Gastrocnemius medialis (tissue), 4 donors: ENCODE measurements around the gene SRPK3.

ENCODE experiments used
- POLR2A ChIP-seq, 2 donors: fragments of 450-650 bp; IDR thresholded peaks; one replicate each; pipeline ENCODE4 v1.6.1; 2017; ENCODE audit warnings: antibody characterized with exemption in 2 of 2, mild to moderate bottlenecking in 2 of 2, moderate library complexity in 2 of 2
- TF ChIP-seq, protein P1 (sequence below), 5 experiments: fragments of 450-650 bp in 3 of 5; fragments of 200-600 bp in 2 of 5; sonication (generic) in 2 of 5; IDR thresholded peaks in 4 of 5; conservative IDR thresholded peaks in 1 of 5; 1 replicate in 4 of 5; 2 replicates in 1 of 5; pipeline ENCODE4 v1.5.1; 2016 to 2019; ENCODE audit warnings: antibody characterized with exemption in 5 of 5, mild to moderate bottlenecking in 3 of 5, moderate library complexity in 3 of 5

DNA sequence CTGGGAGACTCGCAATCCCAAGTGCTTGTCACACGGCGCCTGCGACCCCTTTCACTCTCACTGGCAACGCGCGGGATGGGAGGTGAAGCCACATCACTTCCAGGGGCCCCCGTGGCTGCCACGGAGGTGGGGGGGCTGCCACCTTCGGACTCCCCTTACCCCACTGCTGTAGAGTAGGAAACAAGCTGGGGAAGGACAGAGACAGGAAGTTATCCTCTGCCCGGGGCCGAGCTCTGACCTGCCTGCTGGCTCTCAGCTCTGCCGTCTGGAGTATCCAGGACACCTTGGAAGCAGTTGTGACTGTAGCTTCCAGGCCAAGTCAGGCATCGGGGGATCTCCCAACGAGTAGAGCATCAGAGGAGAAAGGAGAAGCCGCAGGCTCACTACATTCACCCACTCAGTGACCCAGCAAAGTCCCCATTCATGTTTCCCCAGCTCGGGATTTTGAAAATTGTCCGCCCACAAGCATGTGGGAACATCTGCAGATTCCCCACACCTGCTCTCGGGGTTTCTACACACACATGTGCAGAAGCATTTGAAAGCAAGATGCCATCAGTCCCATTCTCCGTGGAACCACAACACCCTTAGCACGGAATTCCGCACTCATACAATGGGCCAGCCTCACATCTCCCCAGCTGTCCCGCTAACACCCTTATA lies 38.7 kb downstream of the SRPK3 start:
- TF ChIP-seq, protein P1, sequence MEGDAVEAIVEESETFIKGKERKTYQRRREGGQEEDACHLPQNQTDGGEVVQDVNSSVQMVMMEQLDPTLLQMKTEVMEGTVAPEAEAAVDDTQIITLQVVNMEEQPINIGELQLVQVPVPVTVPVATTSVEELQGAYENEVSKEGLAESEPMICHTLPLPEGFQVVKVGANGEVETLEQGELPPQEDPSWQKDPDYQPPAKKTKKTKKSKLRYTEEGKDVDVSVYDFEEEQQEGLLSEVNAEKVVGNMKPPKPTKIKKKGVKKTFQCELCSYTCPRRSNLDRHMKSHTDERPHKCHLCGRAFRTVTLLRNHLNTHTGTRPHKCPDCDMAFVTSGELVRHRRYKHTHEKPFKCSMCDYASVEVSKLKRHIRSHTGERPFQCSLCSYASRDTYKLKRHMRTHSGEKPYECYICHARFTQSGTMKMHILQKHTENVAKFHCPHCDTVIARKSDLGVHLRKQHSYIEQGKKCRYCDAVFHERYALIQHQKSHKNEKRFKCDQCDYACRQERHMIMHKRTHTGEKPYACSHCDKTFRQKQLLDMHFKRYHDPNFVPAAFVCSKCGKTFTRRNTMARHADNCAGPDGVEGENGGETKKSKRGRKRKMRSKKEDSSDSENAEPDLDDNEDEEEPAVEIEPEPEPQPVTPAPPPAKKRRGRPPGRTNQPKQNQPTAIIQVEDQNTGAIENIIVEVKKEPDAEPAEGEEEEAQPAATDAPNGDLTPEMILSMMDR (IDR thresholded peaks at IDR 0.05 in 4 of 5, conservative IDR thresholded peaks at IDR 0.05 in 1 of 5), result no peak
- TF ChIP-seq POLR2A (IDR thresholded peaks at IDR 0.05), result no peak
